ENCODE results near the gene C10orf120.

The C10orf120 gene

DNA sequence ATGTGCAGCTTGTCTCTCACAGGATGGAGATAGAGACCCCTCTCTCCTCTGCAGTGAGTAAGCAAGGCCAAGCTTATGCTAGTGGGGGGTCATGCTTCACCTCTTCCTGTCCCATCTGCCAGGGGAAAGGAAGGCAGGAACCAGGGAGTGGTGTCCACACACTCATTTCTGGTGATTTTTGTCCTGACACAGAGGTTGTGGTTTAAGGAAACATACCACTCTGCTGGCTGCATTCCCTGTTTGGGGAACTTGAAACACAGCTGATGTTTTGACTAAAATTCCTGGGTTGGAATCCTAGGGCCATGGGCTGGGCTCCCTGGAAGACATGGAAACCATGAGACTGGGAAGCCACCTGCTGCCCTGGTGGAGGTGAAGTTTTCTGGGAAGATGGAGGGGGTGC lies 21.4 kb downstream of the C10orf120 start:
- H3K4me3 ChIP-seq (ENCODE audit: control insufficient read depth, low read depth, low read length) = no peak overlapping the region
- DNase-seq (ENCODE audit: low read depth) = no peak
- TF ChIP-seq, protein P1, sequence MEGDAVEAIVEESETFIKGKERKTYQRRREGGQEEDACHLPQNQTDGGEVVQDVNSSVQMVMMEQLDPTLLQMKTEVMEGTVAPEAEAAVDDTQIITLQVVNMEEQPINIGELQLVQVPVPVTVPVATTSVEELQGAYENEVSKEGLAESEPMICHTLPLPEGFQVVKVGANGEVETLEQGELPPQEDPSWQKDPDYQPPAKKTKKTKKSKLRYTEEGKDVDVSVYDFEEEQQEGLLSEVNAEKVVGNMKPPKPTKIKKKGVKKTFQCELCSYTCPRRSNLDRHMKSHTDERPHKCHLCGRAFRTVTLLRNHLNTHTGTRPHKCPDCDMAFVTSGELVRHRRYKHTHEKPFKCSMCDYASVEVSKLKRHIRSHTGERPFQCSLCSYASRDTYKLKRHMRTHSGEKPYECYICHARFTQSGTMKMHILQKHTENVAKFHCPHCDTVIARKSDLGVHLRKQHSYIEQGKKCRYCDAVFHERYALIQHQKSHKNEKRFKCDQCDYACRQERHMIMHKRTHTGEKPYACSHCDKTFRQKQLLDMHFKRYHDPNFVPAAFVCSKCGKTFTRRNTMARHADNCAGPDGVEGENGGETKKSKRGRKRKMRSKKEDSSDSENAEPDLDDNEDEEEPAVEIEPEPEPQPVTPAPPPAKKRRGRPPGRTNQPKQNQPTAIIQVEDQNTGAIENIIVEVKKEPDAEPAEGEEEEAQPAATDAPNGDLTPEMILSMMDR (IDR thresholded peaks at IDR 0.05; ENCODE audit: control insufficient read depth, insufficient read depth, low read depth, low read length, missing control alignments) = no peak

DNA sequence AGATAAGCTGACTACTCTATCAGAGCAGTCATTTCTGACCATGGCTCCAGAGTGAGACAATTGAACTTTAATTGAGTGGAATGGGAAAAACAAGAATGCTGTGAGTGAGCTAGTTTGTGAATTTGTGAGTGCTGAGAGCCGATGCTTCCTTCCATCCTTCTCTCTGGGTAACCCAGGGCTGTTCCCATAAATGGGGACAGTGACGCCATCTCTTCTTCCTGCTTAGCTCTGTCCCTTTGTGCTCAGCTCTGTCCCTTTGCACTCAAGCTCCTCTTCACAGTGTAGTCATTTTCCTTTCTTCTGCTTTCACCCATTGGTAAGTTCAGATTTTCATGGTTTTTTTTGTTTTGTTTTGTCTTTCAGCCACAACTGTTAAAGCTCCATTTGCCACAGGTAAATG lies 24.4 kb downstream of the C10orf120 start:
- TF ChIP-seq, protein P1 (IDR thresholded peaks at IDR 0.05; ENCODE audit: control insufficient read depth, insufficient read depth, low read depth, low read length, missing control alignments) = no peak
- DNase-seq (ENCODE audit: low read depth) = no peak
- H3K4me3 ChIP-seq (ENCODE audit: control insufficient read depth, low read depth, low read length) = no peak overlapping the region

DNA sequence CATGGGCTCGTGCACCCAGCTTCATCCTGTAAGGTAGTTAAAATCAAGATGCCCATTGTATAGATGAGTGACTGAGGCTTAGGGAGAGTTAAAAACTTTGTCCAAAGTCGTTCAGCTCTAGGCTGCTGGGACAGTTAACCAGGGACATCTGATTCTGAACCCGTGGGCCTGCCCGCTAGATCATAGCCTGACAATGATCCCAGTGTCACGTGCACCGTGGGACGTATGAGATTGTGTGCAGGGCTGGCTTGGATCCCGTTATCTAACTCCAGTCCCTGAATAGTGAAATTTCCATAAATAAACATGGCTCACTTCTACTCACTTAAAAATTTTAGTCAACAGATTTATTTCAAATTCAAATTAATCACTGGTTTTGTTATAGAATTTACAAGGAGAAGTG lies 24.9 kb downstream of the C10orf120 start:
- TF ChIP-seq, protein P1 (IDR thresholded peaks at IDR 0.05; ENCODE audit: control insufficient read depth, insufficient read depth, low read depth, low read length, missing control alignments) = no peak
- no peak overlapping the region for H3K4me3 ChIP-seq (ENCODE audit: control insufficient read depth, low read depth, low read length)
- no peak for DNase-seq (ENCODE audit: low read depth)

DNA sequence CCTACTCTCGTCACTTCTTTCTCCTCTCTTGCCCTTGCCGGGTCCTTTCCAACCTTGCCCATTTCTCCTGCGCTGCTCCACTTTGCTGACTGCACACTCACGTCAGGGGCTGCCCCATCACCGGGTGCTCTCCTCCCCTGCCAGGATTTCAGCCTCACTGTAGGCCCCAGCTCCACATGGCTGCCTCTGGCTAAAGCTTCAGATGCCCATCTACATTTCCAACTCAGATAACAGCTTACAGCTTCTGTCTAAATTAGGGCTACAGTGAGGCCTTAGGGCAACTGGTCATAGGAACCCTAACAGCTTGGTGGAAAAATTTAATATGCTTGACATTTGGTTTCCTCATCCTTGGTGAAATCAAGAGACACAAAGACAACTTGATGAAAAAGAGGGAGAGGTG lies 25.9 kb downstream of the C10orf120 start:
- no peak overlapping the region for H3K4me3 ChIP-seq (ENCODE audit: control insufficient read depth, low read depth, low read length)
- TF ChIP-seq, protein P1 (IDR thresholded peaks at IDR 0.05; ENCODE audit: control insufficient read depth, insufficient read depth, low read depth, low read length, missing control alignments) = no peak
- DNase-seq (ENCODE audit: low read depth) = no peak

DNA sequence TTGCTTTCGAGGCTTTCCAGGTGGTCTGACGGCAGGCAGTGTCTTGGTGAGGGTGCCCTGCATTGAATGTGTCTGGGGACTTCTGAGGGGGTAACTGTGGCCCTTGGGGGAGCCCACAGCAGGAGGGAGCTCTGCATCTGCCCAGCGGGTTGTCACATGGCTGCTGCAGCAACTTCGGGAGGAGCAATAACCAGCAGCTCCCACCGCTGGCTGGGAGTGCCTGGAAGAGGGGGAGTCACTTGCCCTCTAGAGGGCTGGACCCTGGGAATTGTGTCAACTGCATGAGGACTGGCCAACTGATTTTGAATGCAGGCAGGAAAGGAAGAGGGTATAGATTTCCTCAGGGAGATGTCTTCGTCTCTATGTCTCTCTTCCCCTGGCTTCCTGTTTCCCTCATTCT lies 26.4 kb downstream of the C10orf120 start:
- no peak overlapping the region for H3K4me3 ChIP-seq (ENCODE audit: control insufficient read depth, low read depth, low read length)
- TF ChIP-seq, protein P1 (IDR thresholded peaks at IDR 0.05; ENCODE audit: control insufficient read depth, insufficient read depth, low read depth, low read length, missing control alignments) = no peak
- DNase-seq (ENCODE audit: low read depth) = no peak

DNA sequence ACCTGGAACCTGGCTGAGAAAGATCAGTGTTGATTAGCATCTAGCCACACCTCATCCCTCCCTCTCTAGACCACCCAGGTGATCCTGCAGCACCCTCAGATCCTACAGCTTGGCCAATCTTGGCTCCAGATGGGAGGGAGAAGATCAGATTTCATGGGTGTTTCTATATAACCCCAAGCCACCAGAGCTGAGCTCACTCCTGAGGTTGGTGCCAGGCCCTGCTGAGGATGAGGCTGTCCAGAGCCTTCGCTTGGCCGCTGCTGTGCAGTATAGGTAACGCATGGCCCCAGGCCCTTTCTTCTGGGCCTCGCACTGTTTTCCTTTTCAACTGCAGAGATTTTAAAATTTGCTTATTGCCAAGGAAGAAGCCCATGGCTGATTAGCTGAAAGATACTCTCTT lies 27.0 kb downstream of the C10orf120 start:
- TF ChIP-seq, protein P1 (IDR thresholded peaks at IDR 0.05; ENCODE audit: control insufficient read depth, insufficient read depth, low read depth, low read length, missing control alignments) = no peak
- H3K4me3 ChIP-seq (ENCODE audit: control insufficient read depth, low read depth, low read length) = no peak overlapping the region
- no peak for DNase-seq (ENCODE audit: low read depth)

DNA sequence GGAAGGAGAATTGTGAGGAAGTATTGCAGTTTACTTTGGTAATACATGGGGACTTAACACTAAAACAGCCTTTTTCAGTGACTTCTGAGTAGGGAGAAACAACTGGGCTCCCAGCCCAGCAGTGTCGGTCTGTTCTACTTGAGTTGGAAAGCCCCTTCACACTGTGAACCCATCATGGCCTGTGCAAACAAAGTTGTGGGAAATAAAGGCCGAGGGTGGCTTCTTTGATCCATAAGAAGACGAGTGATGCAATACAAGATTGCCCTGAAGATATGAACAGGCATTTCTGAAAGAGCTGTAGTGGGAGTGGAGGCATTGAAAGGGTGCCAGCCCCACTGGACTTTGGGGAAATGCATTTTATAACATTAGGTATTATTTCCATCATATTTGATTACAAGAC lies 28.3 kb downstream of the C10orf120 start:
- DNase-seq (ENCODE audit: low read depth) = no peak
- no peak overlapping the region for H3K4me3 ChIP-seq (ENCODE audit: control insufficient read depth, low read depth, low read length)
- TF ChIP-seq, protein P1 (IDR thresholded peaks at IDR 0.05; ENCODE audit: control insufficient read depth, insufficient read depth, low read depth, low read length, missing control alignments) = no peak

All from AG09309 (cell line).